Small intestine (tissue), 7 donors: ENCODE results near the gene ENHO. TPM values are rescaled to one million over a fixed set of nuclear protein-coding genes. Genes with fewer than 3 reads are reported as not detected.

ENCODE experiments used
- DNase-seq, 2 donors: peaks; one replicate each; pipeline versions ENCODE4 v3.0.0 to v3.0.0-alpha.2; 2013
- FAIRE-seq: peaks from 2 replicates; lab custom pipeline; 2012; peaks lifted over from hg19 to GRCh38; lab: Jason Lieb, UNC
- H3K27ac ChIP-seq, 3 donors: one replicate each; pipeline ENCODE4 v1.5.1; 2013; ENCODE audit warnings: low read length in 2 of 3, mild to moderate bottlenecking in 2 of 3, control low read depth in 1 of 3, inconsistent platforms in 1 of 3, low read depth in 1 of 3, moderate library complexity in 1 of 3
- H3K27me3 ChIP-seq, 3 donors: one replicate each; pipeline ENCODE4 v1.6.1; 2013; ENCODE audit warnings: low read length in 3 of 3, inconsistent platforms in 1 of 3; ENCODE audit not compliant: control insufficient read depth in 3 of 3, insufficient read depth in 3 of 3
- H3K36me3 ChIP-seq, 3 donors: one replicate each; pipeline ENCODE4 v1.6.1; 2013; ENCODE audit warnings: low read length in 3 of 3, inconsistent platforms in 1 of 3, low read depth in 1 of 3, mild to moderate bottlenecking in 1 of 3, moderate library complexity in 1 of 3; ENCODE audit not compliant: control insufficient read depth in 3 of 3, insufficient read depth in 2 of 3
- H3K4me1 ChIP-seq, 3 donors: one replicate each; pipeline ENCODE4 v1.6.1; 2013; ENCODE audit warnings: low read length in 2 of 3, inconsistent platforms in 1 of 3, low read depth in 1 of 3, mild to moderate bottlenecking in 1 of 3, moderate library complexity in 1 of 3; ENCODE audit not compliant: control insufficient read depth in 3 of 3, insufficient read depth in 2 of 3
- H3K4me3 ChIP-seq, 3 donors: one replicate each; pipeline ENCODE4 v1.5.1; 2013; ENCODE audit warnings: low read length in 3 of 3, control low read depth in 1 of 3, inconsistent platforms in 1 of 3, low read depth in 1 of 3, mild to moderate bottlenecking in 1 of 3, moderate library complexity in 1 of 3
- H3K9me3 ChIP-seq, 2 donors: one replicate each; pipeline ENCODE4 v1.6.1; 2013; ENCODE audit warnings: low read depth in 1 of 2, low read length in 1 of 2; ENCODE audit not compliant: control insufficient read depth in 2 of 2, insufficient read depth in 1 of 2
- WGBS, 3 donors: extraction: QIAGEN DNeasy Blood & Tissue Kit; methylation state at CpG; one replicate each; pipeline ENCODE4 v1.1.7; 2013; 5-methylcytosine and 5-hydroxymethylcytosine counted together
- polyA plus RNA-seq, 4 donors: library from polyadenylated mRNA; stranded (reverse) in 3 of 4; unstranded in 1 of 4; fragments of 200-250 nt in 3 of 4; fragments of 120-200 nt in 1 of 4; gene quantifications; one replicate each; pipeline versions ENCODE4 v1.2.1 to v1.2.3, GENCODE V29; 2013
- donor health status: healthy with polysubstance abuse.
- donor health status: control.
- donor health status: control.
- donor health status: Bipolar disorder and iron deficiency.
- donor health status: healthy.

The ENHO gene
- polyA plus RNA-seq, 4 donors = 1.8 to 8.9 (median 5.1) TPM

DNA sequence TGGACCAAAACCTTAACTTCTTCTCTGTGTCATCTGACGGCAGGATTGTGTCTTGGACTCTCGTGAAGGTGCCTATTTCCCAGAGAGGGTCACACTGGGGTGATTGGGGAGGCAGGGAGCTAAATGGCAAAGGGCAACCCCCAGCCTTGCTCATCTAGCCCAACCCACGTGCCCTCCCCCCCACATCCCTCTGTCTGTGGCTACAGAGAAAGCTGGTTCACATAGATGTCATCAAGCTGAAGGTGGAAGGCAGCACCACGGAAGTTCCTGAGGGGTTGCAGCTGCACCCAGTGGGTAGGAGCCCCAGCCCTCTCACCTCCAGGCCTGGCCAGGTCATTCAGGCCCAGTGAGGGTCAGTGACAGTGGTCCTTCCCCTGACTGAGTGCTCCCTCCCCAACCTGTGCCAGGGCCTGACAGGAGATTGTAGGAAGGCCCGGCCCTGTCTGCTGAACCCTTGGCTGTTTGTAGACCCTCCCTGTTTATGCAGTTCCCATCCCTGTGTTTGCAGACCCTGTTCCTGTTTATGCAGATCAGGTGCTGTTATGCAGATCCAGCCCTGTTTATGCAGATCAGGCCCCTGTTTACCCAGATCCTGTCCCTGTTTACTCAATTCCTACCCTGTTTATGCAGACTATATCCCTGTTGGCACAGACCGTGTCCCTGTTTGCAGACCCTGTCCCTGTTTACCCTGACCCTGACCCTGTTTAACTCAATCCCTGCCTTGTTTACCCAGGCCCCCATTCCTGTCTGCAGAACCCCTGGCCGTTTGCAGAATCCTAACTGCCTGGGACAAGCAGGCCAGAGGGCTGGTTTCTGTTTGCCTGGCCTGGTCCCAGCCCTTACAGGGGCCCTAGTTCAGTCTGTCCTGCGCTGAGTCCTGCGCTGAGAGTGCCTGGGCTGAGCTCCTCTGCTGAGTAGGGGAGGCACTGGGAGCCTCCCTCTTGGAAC is 10.4 kb downstream of the ENHO start:
- FAIRE-seq (no peak), DNase-seq (no peak)
- 70 to 80% (median 74%) methylated on average over 9 of the region's 9 CpGs for WGBS, 3 donors
- peak overlapping the region in 2 of 3 donors; percentile 22 to 33 for H3K27ac ChIP-seq
- H3K27me3 ChIP-seq = peaks cover 0 to 5% (median 0%) of the 10 kb centered on the region in 3 donors
- H3K36me3 ChIP-seq = no peaks in the 10 kb centered on the region
- H3K4me1 ChIP-seq = peaks cover 0 to 14% (median 1%) of the 10 kb centered on the region in 3 donors
- H3K9me3 ChIP-seq = no peaks in the 10 kb centered on the region
- H3K4me3 ChIP-seq = no peak overlapping the region

DNA sequence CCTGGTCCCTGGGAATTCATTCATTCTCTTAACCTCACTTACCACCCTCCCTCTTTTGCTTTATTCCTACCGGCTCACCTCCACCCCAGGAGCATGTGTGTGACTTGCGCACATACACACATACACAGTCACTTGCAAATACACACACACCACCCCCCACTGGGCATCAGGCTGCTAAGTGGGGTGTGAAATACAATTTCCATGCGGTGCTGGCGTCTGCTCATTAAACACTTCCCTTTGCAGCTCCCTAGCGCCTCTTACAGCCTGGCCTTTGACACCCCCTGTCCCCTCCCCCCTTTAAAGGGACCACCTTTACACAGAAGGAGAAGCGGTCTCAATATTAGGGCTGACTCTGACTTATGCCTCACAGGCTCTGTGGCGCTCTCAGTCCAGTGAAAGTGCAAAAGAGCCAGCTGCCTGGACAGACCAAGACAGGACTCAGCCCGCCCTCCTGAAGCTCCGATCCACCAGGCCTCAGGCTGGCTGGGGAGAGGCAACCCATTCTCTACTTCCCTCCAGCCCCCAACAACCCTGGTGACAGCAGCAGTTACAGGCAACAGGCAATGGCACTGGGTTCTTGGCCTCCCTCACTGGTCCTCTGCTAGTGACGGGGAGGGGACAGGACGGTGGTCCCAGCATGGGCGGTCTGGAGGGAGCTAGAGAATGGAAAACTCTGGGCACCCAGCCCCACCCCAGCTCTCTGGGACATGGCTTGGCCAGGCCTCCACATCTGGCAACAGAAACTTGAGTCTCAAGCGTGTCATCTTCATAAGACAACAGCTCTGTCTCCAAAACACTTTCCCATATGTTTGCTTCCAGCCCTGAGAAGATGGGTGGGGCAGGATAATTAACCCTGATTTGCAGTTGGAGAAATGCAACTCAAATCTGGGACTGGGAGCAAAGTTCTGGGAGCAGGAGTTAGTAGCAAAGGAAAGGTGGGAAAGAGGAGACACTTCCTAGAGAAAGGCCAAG is 12.0 kb downstream of the ENHO start:
- 63 to 65% (median 65%) methylated on average over 13 of the region's 13 CpGs for WGBS, 3 donors
- Histone ChIP-seq H3K36me3 (no peaks in the 10 kb centered on the region), H3K27ac (peak overlapping the region in 1 of 3 donors; percentile 6), H3K4me1 (peaks cover 0 to 14% (median 1%) of the 10 kb centered on the region in 3 donors), H3K4me3 (no peak overlapping the region), H3K27me3 (peaks cover 0 to 7% (median 0%) of the 10 kb centered on the region in 3 donors), H3K9me3 (no peaks in the 10 kb centered on the region)
- FAIRE-seq (no peak), DNase-seq (peak in 1 of 2 donors; percentile 26)

DNA sequence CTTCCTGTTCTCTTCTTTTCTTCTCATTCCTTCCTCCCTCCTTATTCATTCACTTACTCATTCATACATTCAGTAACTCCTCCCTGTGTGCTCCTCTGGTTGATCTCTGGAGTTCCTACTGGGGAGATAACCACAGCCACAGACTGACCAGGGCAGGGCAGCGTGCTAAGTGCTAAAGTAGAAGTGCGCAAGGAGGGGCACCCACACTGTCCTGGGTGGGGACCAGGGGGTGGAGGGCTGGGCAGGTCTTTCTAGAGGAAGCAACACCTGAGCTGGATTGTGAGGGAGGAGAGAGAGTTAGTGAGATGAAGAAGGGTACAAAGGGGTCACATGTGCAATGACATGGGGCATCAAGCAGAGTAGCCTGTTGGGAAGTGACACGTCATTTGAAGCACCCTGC is 13.8 kb downstream of the ENHO start:
- Histone ChIP-seq H3K27ac (no peak overlapping the region), H3K9me3 (no peaks in the 10 kb centered on the region), H3K27me3 (peaks cover 0 to 7% (median 2%) of the 10 kb centered on the region in 3 donors), H3K36me3 (no peaks in the 10 kb centered on the region), H3K4me3 (no peak overlapping the region), H3K4me1 (peaks cover 0 to 14% (median 1%) of the 10 kb centered on the region in 3 donors)
- DNase-seq (no peak), FAIRE-seq (no peak)
- 73 to 90% (median 74%) methylated on average over 3 of the region's 3 CpGs for WGBS, 3 donors

DNA sequence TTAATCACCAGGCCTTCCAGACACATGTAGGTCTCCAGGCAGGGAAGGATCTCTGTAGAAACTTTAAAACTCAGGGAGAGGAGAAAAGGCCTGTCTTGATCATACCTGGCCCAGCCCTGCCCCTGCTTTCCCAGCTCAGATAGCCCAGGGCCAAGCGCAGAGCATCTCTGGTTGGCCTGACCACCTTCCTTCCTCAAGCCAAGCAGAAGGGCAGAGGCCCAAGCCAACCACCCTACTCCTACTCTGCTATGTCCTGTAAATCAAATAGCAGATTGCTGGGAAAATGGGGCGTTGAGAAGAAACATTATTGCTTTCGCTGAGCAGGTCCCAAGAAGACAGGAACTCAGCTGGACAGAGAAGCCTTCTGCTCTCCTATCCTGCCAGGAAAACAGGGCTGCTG is 14.3 kb downstream of the ENHO start:
- Histone ChIP-seq H3K27me3 (peaks cover 0 to 11% (median 2%) of the 10 kb centered on the region in 3 donors), H3K27ac (no peak overlapping the region), H3K4me3 (no peak overlapping the region), H3K36me3 (no peaks in the 10 kb centered on the region), H3K4me1 (peaks cover 0 to 14% (median 1%) of the 10 kb centered on the region in 3 donors), H3K9me3 (no peaks in the 10 kb centered on the region)
- FAIRE-seq = no peak
- DNase-seq = no peak
- 88 to 98% (median 91%) methylated on average over 3 of the region's 3 CpGs for WGBS, 3 donors

GRCh38 chr9:34507966-34508365 is 14.8 kb downstream of the ENHO start:
- no peak for DNase-seq
- FAIRE-seq = no peak
- Histone ChIP-seq H3K36me3 (no peaks in the 10 kb centered on the region), H3K4me1 (peaks cover 0 to 14% (median 1%) of the 10 kb centered on the region in 3 donors), H3K9me3 (no peaks in the 10 kb centered on the region), H3K27ac (no peak overlapping the region), H3K4me3 (no peak overlapping the region), H3K27me3 (peaks cover 0 to 12% (median 2%) of the 10 kb centered on the region in 3 donors)

GRCh38 chr9:34507556-34507955 is 15.2 kb downstream of the ENHO start:
- no peak for FAIRE-seq
- WGBS, 3 donors = 70 to 82% (median 80%) methylated on average over 5 of the region's 5 CpGs

GRCh38 chr9:34506623-34507022 is 16.2 kb downstream of the ENHO start:
- Histone ChIP-seq H3K36me3 (no peaks in the 10 kb centered on the region), H3K27ac (no peak overlapping the region), H3K4me3 (no peak overlapping the region), H3K4me1 (peaks cover 0 to 14% (median under 1%) of the 10 kb centered on the region in 3 donors), H3K9me3 (no peaks in the 10 kb centered on the region), H3K27me3 (peaks cover 0 to 19% (median 2%) of the 10 kb centered on the region in 3 donors)
- WGBS, 3 donors = 83 to 95% (median 92%) methylated on average over 7 of the region's 7 CpGs
- FAIRE-seq = no peak
- DNase-seq = no peak

More at GRCh38 chr9:34507556-34507955, 15.2 kb downstream of the ENHO start:
- no peak for DNase-seq
- H3K36me3 ChIP-seq = no peaks in the 10 kb centered on the region
- no peak overlapping the region for H3K4me3 ChIP-seq
- H3K27ac ChIP-seq = no peak overlapping the region
- H3K27me3 ChIP-seq = peaks cover 0 to 15% (median 2%) of the 10 kb centered on the region in 3 donors
- H3K9me3 ChIP-seq = no peaks in the 10 kb centered on the region
- H3K4me1 ChIP-seq = peaks cover 0 to 14% (median 1%) of the 10 kb centered on the region in 3 donors
